ENCODE measurements around the gene FERMT3. TPM values are rescaled to one million over a fixed set of nuclear protein-coding genes. Genes with fewer than 3 reads are reported as not detected.

The FERMT3 gene
- total RNA-seq, 1 experiment from 2014 or later, result 10.6 TPM

- no peak overlapping the region for H2BK20ac ChIP-seq (ENCODE audit: low read depth, low read length, poor library complexity, severe bottlenecking)
- Mint-ChIP-seq H3K9me3 (no peaks in the 10 kb centered on the region), H3K27me3 (ENCODE audit: low read depth) (peaks cover 20% of the 10 kb centered on the region), H3K36me3 (ENCODE audit: insufficient read depth in 1 of 3, low read depth in 3 of 3) (peaks cover 3 to 13% (median 5%) of the 10 kb centered on the region in 3 experiments; a peak in 4 of 7 replicates), H3K4me3 (peak overlapping the region; percentile 67 to 81; a peak in 3 of 5 replicates), H3K27ac (no peak overlapping the region), H3K4me1 (peaks cover 18 to 29% of the 10 kb centered on the region in 2 experiments)
- H3K27me3 ChIP-seq (ENCODE audit: insufficient read depth, low read length), result no peaks in the 10 kb centered on the region; the same call in 1 of the 2 replicates
- H4K5ac ChIP-seq (ENCODE audit: insufficient read length, low read depth, low read length), result no peak overlapping the region
- H3K79me1 ChIP-seq (ENCODE audit: insufficient read depth, low read depth, low read length, poor library complexity, severe bottlenecking), result no peaks in the 10 kb centered on the region
- H3K23me2 ChIP-seq (ENCODE audit: insufficient read length, low read depth, low read length, poor library complexity, severe bottlenecking), result peaks cover 21% of the 10 kb centered on the region
- H2AFZ ChIP-seq (ENCODE audit: low read length), result no peak overlapping the region
- H3K4me1 ChIP-seq (ENCODE audit: insufficient read depth, low read length), result 0 out of 2 replicates have a peak, but pooled peaks cover 3% of the 10 kb centered on the region
- no peak overlapping the region for H4K8ac ChIP-seq (replicated peaks; ENCODE audit: insufficient read length, low read depth, low read length)
- WGBS (ENCODE audit: extremely low coverage, insufficient read length, low lambda C conversion rate), result no CpG with 5 or more reads among the region's 8 CpGs
- H2AK5ac ChIP-seq (ENCODE audit: insufficient read length, low read length), result no peak overlapping the region
- H3K27ac ChIP-seq (ENCODE audit: insufficient read length, low read depth, low read length), result no peak overlapping the region
- H3K23ac ChIP-seq (ENCODE audit: insufficient read length, low read depth, low read length), result no peak overlapping the region
- no peak overlapping the region for H3K9ac ChIP-seq (ENCODE audit: extremely low read depth, insufficient read length, low read length)
- H2BK5ac ChIP-seq (ENCODE audit: insufficient read length, low read length), result no peak overlapping the region
- H3T11ph ChIP-seq (ENCODE audit: low read length), result no peak overlapping the region
- no peaks in the 10 kb centered on the region for H3K9me3 ChIP-seq (ENCODE audit: control insufficient read depth, low read depth, low read length)
- DNase-seq, result no peak
- H3K4me2 ChIP-seq (ENCODE audit: insufficient read depth, insufficient read length, low read length), result no peak overlapping the region
- H3K79me2 ChIP-seq (ENCODE audit: insufficient read depth, low read length), result no peaks in the 10 kb centered on the region
- TF ChIP-seq CTCF (conservative IDR thresholded peaks at IDR 0.05), result no peak
- no peak overlapping the region for H3K18ac ChIP-seq (ENCODE audit: insufficient read length, low read depth, low read length)
- H4K20me1 ChIP-seq (ENCODE audit: control insufficient read depth, insufficient read depth, insufficient read length), result no peaks in the 10 kb centered on the region
- H3K56ac ChIP-seq (ENCODE audit: insufficient read length, low read depth, low read length), result no peak overlapping the region
- no peak overlapping the region for H2BK15ac ChIP-seq (ENCODE audit: low read depth, low read length)
- H2BK12ac ChIP-seq (ENCODE audit: insufficient read length, low read depth, low read length), result no peak overlapping the region
- no peak overlapping the region for H2BK120ac ChIP-seq (ENCODE audit: low read depth, low read length, poor library complexity, severe bottlenecking)
- H3K4ac ChIP-seq (ENCODE audit: low read depth, low read length), result no peak overlapping the region
- no peak overlapping the region for H4K91ac ChIP-seq (ENCODE audit: insufficient read length, low read depth, low read length)
- H3K14ac ChIP-seq (ENCODE audit: insufficient read depth, low read length), result no peak overlapping the region
Measured at GRCh38 chr11:64232967-64233315, 26.4 kb downstream of the FERMT3 start.
